NCI-H128 (cell line): ENCODE measurements around the gene ZNF497.
A peak's percentile ranks its signal among the peaks of the same experiment; 100 is the strongest.
"Not testable (repeated sequence)": the region's sequence is repeated elsewhere in the genome, so short reads cannot be mapped to it uniquely, and the experiment has no call there.

Experiments
- DNase-seq: peaks from one replicate; lab custom pipeline; 2025; ENCODE audit not compliant: unreplicated experiment; lab: John Stamatoyannopoulos, UW

Gene ZNF497

GRCh38 chr19:58362272-58362994 lies at the start of gene ZNF497:
Gene ZNF497, minus strand, starts transcription at chr19:58362751. Its CDS starts 5,116 bp downstream, at chr19:58357635.
- DNase-seq: peak; percentile 92

GRCh38 chr19:58409010-58409790 lies 46.6 kb upstream of the ZNF497 start:
- DNase-seq: no peak

- peak; percentile 96 for DNase-seq
Measured at GRCh38 chr19:58408152-58409009, 45.8 kb upstream of the ZNF497 start, which contains the start of gene ZNF584. Gene ZNF584, plus strand, starts transcription at chr19:58408649. Its CDS starts 499 bp downstream, at chr19:58409148.

GRCh38 chr19:58407658-58408151 lies 45.2 kb upstream of the ZNF497 start:
- DNase-seq: no peak

GRCh38 chr19:58406818-58407657 lies 44.5 kb upstream of the ZNF497 start:
- DNase-seq: no peak

GRCh38 chr19:58403920-58404478 lies 41.4 kb upstream of the ZNF497 start:
- not testable (repeated sequence) for DNase-seq

- no peak for DNase-seq
Measured at GRCh38 chr19:58401840-58402421, 39.4 kb upstream of the ZNF497 start.

GRCh38 chr19:58400916-58401839 lies 38.6 kb upstream of the ZNF497 start:
- peak; percentile 98 for DNase-seq

- DNase-seq: no peak
Measured at GRCh38 chr19:58400316-58400915, 37.9 kb upstream of the ZNF497 start.

GRCh38 chr19:58399903-58400302 lies 37.4 kb upstream of the ZNF497 start:
- DNase-seq: no peak

- no peak for DNase-seq
Measured at GRCh38 chr19:58398545-58398944, 36.0 kb upstream of the ZNF497 start.

GRCh38 chr19:58398087-58398486 lies 35.5 kb upstream of the ZNF497 start:
- DNase-seq: no peak

- DNase-seq: no peak
Measured at GRCh38 chr19:58397533-58398037, 35.0 kb upstream of the ZNF497 start.

- DNase-seq: no peak
Measured at GRCh38 chr19:58396691-58397532, 34.4 kb upstream of the ZNF497 start.

GRCh38 chr19:58395979-58396627 lies 33.6 kb upstream of the ZNF497 start:
- no peak for DNase-seq

- DNase-seq: no peak
Measured at GRCh38 chr19:58395220-58395978, 32.8 kb upstream of the ZNF497 start, which contains the start of gene RNF225. Gene RNF225, plus strand, starts transcription at chr19:58395656. Its CDS starts 434 bp downstream, at chr19:58396090.
